NCI-H446 treated with DMSO at 0.1 percent for 48 hours (cell line): ENCODE results near the gene PRM1.

Experiments used
- DNase-seq: peaks from one replicate; lab custom pipeline; 2025; lab: John Stamatoyannopoulos, UW

The PRM1 gene

GRCh38 chr16:11253995-11254912, 26.9 kb downstream of the PRM1 start:
- no peak for DNase-seq

GRCh38 chr16:11253009-11253994, 27.8 kb downstream of the PRM1 start:
- DNase-seq, result no peak

GRCh38 chr16:11252482-11252931, 28.6 kb downstream of the PRM1 start:
- DNase-seq, result no peak

GRCh38 chr16:11251525-11252481, 29.3 kb downstream of the PRM1 start:
- no peak for DNase-seq

GRCh38 chr16:11250786-11251524, 30.2 kb downstream of the PRM1 start:
- no peak for DNase-seq

GRCh38 chr16:11250091-11250785, 30.9 kb downstream of the PRM1 start:
- DNase-seq, result no peak

- no peak for DNase-seq
These were observed 31.7 kb downstream of the PRM1 start for GRCh38 chr16:11249233-11250061.

- no peak for DNase-seq
These were observed 33.0 kb downstream of the PRM1 start for GRCh38 chr16:11248133-11248532.

- no peak for DNase-seq
These were observed 35.1 kb downstream of the PRM1 start for GRCh38 chr16:11245988-11246387.

GRCh38 chr16:11245222-11245737, 35.9 kb downstream of the PRM1 start:
- DNase-seq, result no peak

- DNase-seq, result no peak
These were observed 38.5 kb downstream of the PRM1 start for GRCh38 chr16:11242658-11243057.

GRCh38 chr16:11241480-11242204, 39.5 kb downstream of the PRM1 start:
- DNase-seq, result no peak

- no peak for DNase-seq
These were observed 40.3 kb downstream of the PRM1 start for GRCh38 chr16:11240636-11241473.

GRCh38 chr16:11239644-11240632, 41.2 kb downstream of the PRM1 start:
- DNase-seq, result no peak

- DNase-seq, result no peak
These were observed 42.6 kb downstream of the PRM1 start for GRCh38 chr16:11238272-11239202.
